ENCODE data around the gene TLDC2.
"Not testable (repeated sequence)": the region's sequence is repeated elsewhere in the genome, so short reads cannot be mapped to it uniquely, and the experiment has no call there.

TLDC2 gene

DNA sequence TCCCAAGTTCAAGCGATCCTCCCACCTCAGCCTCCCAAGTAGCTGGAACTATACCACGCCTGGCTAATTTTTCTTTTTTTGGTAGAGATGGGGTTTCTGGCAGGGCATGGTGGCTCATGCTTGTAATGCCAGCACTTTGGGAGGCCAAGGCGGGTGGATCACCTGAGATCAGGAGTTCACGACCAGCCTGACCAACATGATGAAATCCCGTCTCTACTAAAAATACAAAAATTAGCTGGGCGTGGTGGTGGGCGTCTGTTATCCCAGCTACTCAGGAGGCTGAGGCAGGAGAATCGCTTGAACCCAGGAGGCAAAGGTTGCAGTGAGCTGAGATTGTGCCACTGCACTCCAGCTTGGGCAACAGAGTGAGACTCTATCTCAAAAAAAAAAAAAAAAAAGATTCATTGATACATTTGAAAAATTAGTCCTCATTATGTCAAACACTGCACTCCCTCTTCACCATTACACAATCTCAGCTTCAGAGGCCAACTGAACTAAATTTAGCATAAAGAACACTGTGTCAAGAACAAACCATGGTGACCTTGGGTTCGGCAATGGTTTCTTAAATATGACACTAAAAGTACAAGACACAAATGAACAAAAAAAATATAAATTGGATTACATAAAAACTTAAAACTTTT lies 60.9 kb downstream of the TLDC2 start:
- FAIRE-seq; DNase-seq (ENCODE audit: extremely low spot score, insufficient read length, low read depth): not testable (repeated sequence)

- DNase-seq (ENCODE audit: extremely low spot score, insufficient read length, low read depth) (no peak), FAIRE-seq (no peak)
These were observed 61.4 kb downstream of the TLDC2 start for GRCh38 chr20:36937402-36937770.

DNA sequence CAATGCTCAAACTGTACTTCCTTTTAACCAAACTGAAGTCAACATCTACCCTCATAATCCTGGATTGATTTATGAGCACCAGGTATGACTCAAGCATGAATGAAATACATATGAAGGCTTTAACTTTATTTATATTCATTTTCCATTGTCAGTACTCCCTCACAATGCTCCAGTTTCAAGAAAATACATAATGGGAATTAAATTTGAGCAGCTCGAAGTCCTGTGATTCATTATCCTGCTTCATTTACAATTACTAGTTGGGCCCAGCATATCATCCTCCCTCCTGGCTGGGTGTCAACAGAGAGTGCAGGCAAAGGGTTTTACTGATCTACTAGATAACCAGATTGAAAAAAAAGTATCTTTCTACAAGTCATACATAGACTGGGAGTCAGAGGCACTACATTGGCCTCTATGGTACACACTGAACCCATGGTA lies 65.5 kb downstream of the TLDC2 start:
- FAIRE-seq (no peak), DNase-seq (ENCODE audit: extremely low spot score, insufficient read length, low read depth) (no peak)
